KOPT-K1 (cell line): ENCODE data around the gene NEURL1.

Experiments used
- H3K27ac ChIP-seq: fragments of 200-600 bp; sonication (generic); 2 replicates; pipeline ENCODE4 v1.5.1; 2016; ENCODE audit warnings: antibody characterized with exemption, mild to moderate bottlenecking, low read depth, low read length; ENCODE audit not compliant: poor library complexity, severe bottlenecking
- H3K36me3 ChIP-seq: fragments of 200-600 bp; sonication (generic); 2 replicates; pipeline ENCODE4 v1.5.1; 2017; ENCODE audit warnings: antibody characterized with exemption, mild to moderate bottlenecking, low read length, moderate library complexity; ENCODE audit not compliant: insufficient read depth
- H3K9me3 ChIP-seq: fragments of 200-600 bp; sonication (generic); 2 replicates; pipeline ENCODE4 v1.5.1; 2017; ENCODE audit warnings: antibody characterized with exemption, low read length, mild to moderate bottlenecking; ENCODE audit not compliant: insufficient read depth, poor library complexity, severe bottlenecking

The NEURL1 gene

GRCh38 chr10:103638948-103639347, 145.4 kb downstream of the NEURL1 start:
- H3K9me3 ChIP-seq: no peaks in the 10 kb centered on the region
- H3K36me3 ChIP-seq: peaks cover 5% of the 10 kb centered on the region; the same call in 1 of the 2 replicates
- H3K27ac ChIP-seq: no peak overlapping the region

GRCh38 chr10:103640436-103641181, 147.1 kb downstream of the NEURL1 start:
- Histone ChIP-seq H3K36me3 (peaks cover 21% of the 10 kb centered on the region; the same call in 1 of the 2 replicates), H3K9me3 (no peaks in the 10 kb centered on the region), H3K27ac (no peak overlapping the region)

GRCh38 chr10:103641326-103641725, 147.8 kb downstream of the NEURL1 start:
- H3K27ac ChIP-seq: no peak overlapping the region
- peaks cover 24% of the 10 kb centered on the region; the same call in 1 of the 2 replicates for H3K36me3 ChIP-seq
- no peaks in the 10 kb centered on the region for H3K9me3 ChIP-seq
